ENCODE results near the gene TXNRD2. TPM values are rescaled to one million over a fixed set of nuclear protein-coding genes. Genes with fewer than 3 reads are reported as not detected.
A peak's percentile ranks its signal among the peaks of the same experiment; 100 is the strongest.
"Not testable (repeated sequence)": the region's sequence is repeated elsewhere in the genome, so short reads cannot be mapped to it uniquely, and the experiment has no call there.

Gene TXNRD2
- total RNA-seq, 4 donors from 2014 or later = 8.4 to 33.2 (median 15.7) TPM

GRCh38 chr22:19911540-19912270 lies 29.9 kb downstream of the TXNRD2 start:
- H3K36me3 ChIP-seq = peaks cover 64% of the 10 kb centered on the region
- no peaks in the 10 kb centered on the region for H3K9me3 ChIP-seq
- no peaks in the 10 kb centered on the region for H3K4me1 ChIP-seq
- no peaks in the 10 kb centered on the region for H3K27me3 ChIP-seq
- TF ChIP-seq POLR2AphosphoS5 (IDR thresholded peaks at IDR 0.05) (no peak), EP300 (IDR thresholded peaks at IDR 0.05) (no peak), POLR2A (IDR thresholded peaks at IDR 0.05) (no peak), CTCF (IDR thresholded peaks at IDR 0.05) (no peak)
- DNase-seq (ENCODE audit: low spot score in 2 of 2) = no peak
- 85% methylated on average over 10 of the region's 12 CpGs for WGBS
- no peak overlapping the region for H3K27ac ChIP-seq
- no peak overlapping the region for H3K4me3 ChIP-seq

GRCh38 chr22:19910180-19910744 lies 31.4 kb downstream of the TXNRD2 start:
- Histone ChIP-seq H3K36me3 (peaks cover 61% of the 10 kb centered on the region), H3K4me1 (no peaks in the 10 kb centered on the region), H3K27me3 (no peaks in the 10 kb centered on the region), H3K9me3 (no peaks in the 10 kb centered on the region), H3K4me3 (no peak overlapping the region), H3K27ac (no peak overlapping the region)
- 29% methylated on average over 4 of the region's 4 CpGs for WGBS
- no peak for DNase-seq (ENCODE audit: low spot score in 2 of 2)
- TF ChIP-seq POLR2AphosphoS5 (IDR thresholded peaks at IDR 0.05) (no peak), CTCF (IDR thresholded peaks at IDR 0.05) (no peak), POLR2A (IDR thresholded peaks at IDR 0.05) (no peak), EP300 (IDR thresholded peaks at IDR 0.05) (no peak)

GRCh38 chr22:19909350-19910179 lies 32.1 kb downstream of the TXNRD2 start:
- no peak for TF ChIP-seq POLR2AphosphoS5 (IDR thresholded peaks at IDR 0.05)
- TF ChIP-seq CTCF (IDR thresholded peaks at IDR 0.05) = peak; percentile 83 to 95
- Histone ChIP-seq H3K4me3 (no peak overlapping the region), H3K9me3 (no peaks in the 10 kb centered on the region), H3K27ac (no peak overlapping the region), H3K4me1 (no peaks in the 10 kb centered on the region), H3K36me3 (peaks cover 54% of the 10 kb centered on the region), H3K27me3 (no peaks in the 10 kb centered on the region)
- DNase-seq (ENCODE audit: low spot score in 2 of 2) = peak; percentile 87 to 92
- 34% methylated on average over 6 of the region's 6 CpGs for WGBS

- 92% methylated on average over 15 of the region's 16 CpGs for WGBS
- peaks cover 37% of the 10 kb centered on the region for H3K36me3 ChIP-seq
- not testable (repeated sequence) for H3K27me3 ChIP-seq; H3K4me1 ChIP-seq; H3K9me3 ChIP-seq; H3K27ac ChIP-seq; H3K4me3 ChIP-seq; DNase-seq (ENCODE audit: low spot score in 2 of 2)
These were observed 33.7 kb downstream of the TXNRD2 start for GRCh38 chr22:19907902-19908301.

- H3K4me3 ChIP-seq; H3K4me1 ChIP-seq; H3K27ac ChIP-seq; H3K9me3 ChIP-seq; DNase-seq (ENCODE audit: low spot score in 2 of 2); H3K27me3 ChIP-seq: not testable (repeated sequence)
- WGBS = 96% methylated on average over 17 of the region's 25 CpGs
- peaks cover 33% of the 10 kb centered on the region for H3K36me3 ChIP-seq
These were observed 34.8 kb downstream of the TXNRD2 start for GRCh38 chr22:19906864-19907263.
